SK-N-SH (cell line): ENCODE measurements around the gene CYBRD1.

Experiments
- CTCF ChIP-seq: fragments of 200-600 bp; sonication (generic); IDR thresholded peaks from 2 replicates; pipeline ENCODE4 v1.6.1; 2017; ENCODE audit warnings: antibody characterized with exemption, mild to moderate bottlenecking, moderate library complexity
- EZH2phosphoT487 ChIP-seq: fragments of 200-600 bp; sonication (generic); IDR thresholded peaks from 2 replicates; pipeline ENCODE4 v1.6.1; 2017; ENCODE audit warnings: low read depth, mixed run types, mild to moderate bottlenecking, antibody characterized with exemption, moderate library complexity, borderline replicate concordance
- FOSL2 ChIP-seq: IDR thresholded peaks from 2 replicates; pipeline ENCODE4 v1.4.0; 2012; ENCODE audit warnings: low read depth, mild to moderate bottlenecking, moderate library complexity, borderline replicate concordance
- MAX ChIP-seq: IDR thresholded peaks from 2 replicates; pipeline ENCODE4 v1.4.0; 2012; ENCODE audit warnings: low read depth
- NFIC ChIP-seq: IDR thresholded peaks from 2 replicates; pipeline ENCODE4 v1.4.0; 2012; ENCODE audit warnings: borderline replicate concordance
- RFX5 ChIP-seq: IDR thresholded peaks from 2 replicates; pipeline ENCODE4 v1.6.1; 2012; ENCODE audit warnings: mild to moderate bottlenecking, improper control_type of control experiment, low read length
- RXRA ChIP-seq: IDR thresholded peaks from 2 replicates; pipeline ENCODE4 v1.4.0; 2012; ENCODE audit warnings: low read depth, mild to moderate bottlenecking, borderline replicate concordance
- TCF12 ChIP-seq: IDR thresholded peaks from 2 replicates; pipeline ENCODE4 v1.4.0; 2012
- TEAD4 ChIP-seq: IDR thresholded peaks from 2 replicates; pipeline ENCODE4 v1.4.0; 2012; ENCODE audit warnings: mild to moderate bottlenecking, borderline replicate concordance; ENCODE audit not compliant: insufficient read depth

- TF ChIP-seq CTCF (no peak), MAX (no peak), FOSL2 (no peak), NFIC (no peak), TCF12 (no peak), RFX5 (no peak), EZH2phosphoT487 (no peak), TEAD4 (no peak), RXRA (no peak)
Observed at GRCh38 chr2:171584001-171584400, 61.7 kb downstream of the CYBRD1 start.
